Renal cortical epithelial cell (primary cell): Measurements from ENCODE around the gene ST3GAL3. TPM values are rescaled to one million over a fixed set of nuclear protein-coding genes. Genes with fewer than 3 reads are reported as not detected.
A peak's percentile ranks its signal among the peaks of the same experiment; 100 is the strongest.
"Not testable (repeated sequence)": the region's sequence is repeated elsewhere in the genome, so short reads cannot be mapped to it uniquely, and the experiment has no call there.

Source experiments
- DNase-seq: peaks from one replicate; pipeline ENCODE4 v3.0.0-alpha.2; 2011; ENCODE audit warnings: low read depth
- total RNA-seq: library from RNA; depleted of rRNA; stranded (reverse); fragments of >200 nt; gene quantifications from 2 replicates; pipeline ENCODE4 v1.2.3, GENCODE V29; 2014

ST3GAL3 gene
- total RNA-seq, 1 donor from 2014 or later, result 16.5 TPM

DNA sequence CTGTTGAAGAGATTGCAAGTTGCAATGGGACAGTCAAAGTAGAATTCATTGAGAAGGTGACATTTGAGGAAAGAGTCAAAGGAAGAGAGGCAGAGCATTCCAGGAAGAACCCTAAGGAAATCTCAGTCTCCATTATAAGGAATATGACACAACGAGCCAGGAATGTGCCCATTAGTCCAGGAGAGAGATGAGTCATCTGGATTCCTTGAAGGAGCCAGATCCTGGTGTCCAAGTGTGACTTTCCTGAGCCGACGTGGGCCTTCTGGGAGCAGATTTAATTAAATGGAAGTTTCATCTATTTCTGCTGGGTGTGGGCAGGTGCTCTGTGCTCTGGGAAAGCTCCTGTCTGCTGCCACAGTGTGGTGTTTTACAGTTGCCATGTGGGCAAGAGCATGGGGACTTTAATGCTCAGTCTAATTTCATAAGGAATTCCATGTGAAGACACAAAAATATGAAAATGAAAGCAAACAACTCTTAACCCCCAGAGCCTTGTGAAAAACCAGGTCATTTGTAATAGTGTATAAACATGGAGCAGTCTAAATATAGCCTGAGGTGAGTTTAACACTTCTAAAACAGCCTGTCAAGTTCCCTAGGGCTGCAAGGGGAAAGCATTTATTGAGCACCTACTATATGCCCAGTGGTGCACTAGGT is 114.8 kb downstream of the ST3GAL3 start:
- DNase-seq, result peak; percentile 97

GRCh38 chr1:43824795-43825194 is 117.5 kb downstream of the ST3GAL3 start:
- DNase-seq, result no peak

GRCh38 chr1:43828574-43828973 is 121.2 kb downstream of the ST3GAL3 start:
- no peak for DNase-seq

DNA sequence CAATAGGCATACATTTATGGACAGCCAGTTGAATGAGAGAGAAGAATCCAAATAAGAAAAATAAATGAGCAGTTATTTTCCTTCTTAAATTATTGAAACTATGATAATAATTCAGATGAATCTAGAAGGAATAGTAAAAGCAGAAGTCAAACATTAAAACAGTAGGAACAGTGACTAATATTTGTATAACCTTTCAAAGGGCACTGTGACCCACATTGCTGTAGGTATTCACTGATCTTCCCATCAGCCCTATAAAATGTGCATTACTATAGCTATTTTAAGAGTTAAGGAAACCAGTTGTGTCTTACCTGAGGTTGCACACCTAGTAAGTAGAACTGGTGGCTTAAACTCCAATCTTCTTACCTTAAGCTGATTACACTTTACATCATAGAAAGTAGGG is 123.5 kb downstream of the ST3GAL3 start:
- DNase-seq, result no peak

DNA sequence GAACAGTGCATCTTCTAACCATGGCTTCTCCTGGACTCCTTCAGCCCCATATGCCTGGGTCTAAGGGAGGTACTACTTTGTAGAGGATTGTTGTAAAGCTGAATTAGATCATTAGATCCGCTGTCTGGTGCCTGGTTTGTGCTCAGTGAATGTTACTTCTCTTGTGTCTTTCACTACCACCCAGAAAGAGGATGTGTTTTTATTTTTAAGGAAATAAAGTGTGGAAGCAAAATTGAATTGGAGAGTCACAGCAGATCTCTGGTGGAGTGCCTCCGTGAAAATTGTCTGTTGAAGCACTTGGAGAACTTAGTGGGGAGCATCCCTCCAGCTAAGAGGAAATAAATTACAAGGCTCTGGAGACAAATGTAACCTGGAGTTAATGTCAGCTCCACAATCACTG is 124.5 kb downstream of the ST3GAL3 start:
- DNase-seq, result no peak

DNA sequence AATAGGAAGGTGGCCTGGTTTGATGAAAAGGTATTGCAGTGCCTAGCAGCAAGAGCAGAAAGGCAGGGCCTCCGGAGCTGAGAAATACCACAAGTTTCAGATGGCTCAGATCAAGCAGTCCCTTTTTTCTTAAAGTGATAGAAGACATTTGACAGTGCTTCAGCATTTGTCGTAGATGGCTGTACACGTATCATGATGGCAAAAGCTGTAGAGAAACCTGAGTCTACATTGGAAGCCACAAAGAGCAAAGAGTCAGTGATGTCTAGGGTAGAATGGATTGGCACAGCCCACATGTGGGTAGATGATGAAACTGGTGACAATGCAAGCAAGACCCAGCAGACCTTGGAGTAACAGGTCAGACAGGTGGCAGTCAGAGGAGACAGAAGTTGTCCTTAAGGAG is 124.9 kb downstream of the ST3GAL3 start:
- no peak for DNase-seq

DNA sequence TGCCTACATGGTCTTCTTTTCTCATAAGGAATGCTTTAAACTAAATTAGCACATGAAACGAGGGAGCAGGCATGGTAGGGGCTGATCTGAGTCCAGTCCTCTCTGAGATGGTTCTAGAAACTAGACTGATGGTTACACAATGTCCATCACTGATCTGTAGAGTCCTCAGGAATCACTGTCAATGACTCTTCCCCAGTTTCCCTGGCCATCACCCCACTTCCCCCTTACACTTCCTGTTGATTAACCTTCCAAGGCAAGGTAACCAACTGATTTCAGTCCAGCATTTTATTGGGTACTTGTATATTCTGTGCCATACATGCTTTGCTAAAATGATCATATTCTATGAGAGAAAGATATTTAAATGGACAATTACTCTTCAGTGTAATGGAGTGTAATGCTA is 125.7 kb downstream of the ST3GAL3 start:
- DNase-seq, result no peak

- not testable (repeated sequence) for DNase-seq
These were observed 126.6 kb downstream of the ST3GAL3 start for GRCh38 chr1:43833902-43834279.

GRCh38 chr1:43834280-43835081 is 127.1 kb downstream of the ST3GAL3 start:
- DNase-seq, result peak; percentile 54

- DNase-seq, result peak; percentile 90
These were observed 128.0 kb downstream of the ST3GAL3 start for GRCh38 chr1:43835082-43836021.

DNA sequence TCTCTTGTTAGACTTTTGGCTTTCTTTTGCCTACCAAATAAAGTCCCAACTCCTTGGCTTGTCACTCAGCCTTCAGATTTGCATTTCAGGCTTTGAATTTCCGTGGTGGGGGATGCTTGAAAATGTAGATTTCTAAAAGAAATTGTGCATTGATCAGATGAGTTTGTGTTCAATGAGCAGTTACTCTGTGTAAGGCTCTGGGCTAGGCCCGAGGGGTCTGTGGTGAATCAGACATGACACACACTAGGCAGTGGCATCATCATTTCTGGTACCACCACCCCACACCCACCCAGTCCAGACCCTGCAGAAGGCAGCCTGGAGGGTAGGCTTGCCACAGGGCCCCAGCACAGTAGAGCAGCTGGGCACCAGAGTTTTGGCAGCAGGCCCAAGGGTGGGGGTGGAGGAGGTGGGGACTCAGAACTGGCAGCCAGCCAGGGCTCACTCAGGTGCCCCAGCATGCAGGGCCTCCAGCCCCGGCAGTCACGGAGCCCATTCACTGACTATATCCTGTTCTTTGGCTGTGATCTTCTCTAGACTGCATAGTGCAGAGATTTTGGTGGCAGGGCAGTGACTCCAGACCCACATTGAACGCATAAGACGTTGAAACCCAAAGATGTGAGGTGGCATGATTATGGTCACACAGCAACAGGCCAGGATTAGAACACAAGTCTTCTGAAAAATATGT is 129.1 kb downstream of the ST3GAL3 start:
- peak; percentile 81 for DNase-seq

DNA sequence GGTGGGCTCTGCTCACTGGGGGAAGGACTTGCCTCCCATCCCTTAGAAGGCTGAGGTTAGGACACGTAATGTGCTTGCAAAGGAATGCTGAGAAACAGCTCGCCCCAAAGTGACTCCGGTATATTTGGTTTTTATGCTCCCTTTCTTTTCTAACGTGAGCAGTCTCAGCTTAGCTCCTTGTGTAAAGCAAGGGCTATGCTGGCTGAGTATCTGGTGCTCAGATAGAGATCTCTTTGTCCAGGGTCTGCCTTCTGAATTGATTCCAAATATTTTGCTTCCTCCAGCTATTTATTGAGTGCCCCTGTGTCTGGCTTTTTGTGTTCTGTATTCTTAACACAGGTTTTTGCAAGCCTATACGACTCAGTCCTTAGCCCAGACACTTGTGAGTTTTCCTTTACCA is 131.7 kb downstream of the ST3GAL3 start:
- no peak for DNase-seq

DNA sequence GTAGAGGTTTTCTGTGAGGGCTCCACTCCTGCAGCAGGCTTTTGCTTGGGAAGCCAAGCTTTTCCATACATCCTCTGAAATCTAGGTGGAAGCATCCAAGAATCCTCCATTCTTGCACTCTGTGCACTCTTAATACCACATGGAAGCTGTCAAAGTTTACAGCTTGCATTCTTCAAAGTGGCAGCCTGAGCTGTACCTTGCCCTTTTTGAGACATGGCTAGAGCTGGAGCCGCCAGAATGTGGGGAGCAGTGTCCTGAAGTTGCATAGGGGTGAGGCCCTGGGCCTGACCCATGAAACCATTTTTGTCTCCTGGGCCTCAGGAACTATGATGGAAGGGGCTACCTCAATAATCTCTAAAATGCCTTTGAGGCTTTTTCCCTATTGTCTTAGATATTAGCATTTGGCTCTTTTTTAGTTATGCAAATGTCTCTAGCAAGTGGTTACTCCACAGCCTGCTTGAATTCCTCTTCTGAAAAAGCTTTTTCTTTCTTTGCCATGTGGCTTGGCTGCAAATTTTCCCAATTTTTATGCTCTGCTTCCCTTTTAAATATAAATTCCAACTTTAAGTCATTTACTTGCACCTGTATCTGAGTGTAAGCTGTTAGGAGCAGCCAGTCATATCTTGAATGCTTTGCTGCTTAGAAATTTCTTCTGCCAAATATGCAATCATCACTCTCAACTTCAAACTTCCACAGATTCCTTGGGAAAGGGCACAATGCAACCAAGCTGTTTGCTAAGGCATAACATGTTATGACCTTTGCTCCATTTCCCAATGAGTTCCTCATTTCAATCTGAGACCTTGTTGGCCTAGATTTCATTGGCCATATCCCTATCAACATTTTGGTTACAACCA is 134.2 kb downstream of the ST3GAL3 start:
- no peak for DNase-seq

DNA sequence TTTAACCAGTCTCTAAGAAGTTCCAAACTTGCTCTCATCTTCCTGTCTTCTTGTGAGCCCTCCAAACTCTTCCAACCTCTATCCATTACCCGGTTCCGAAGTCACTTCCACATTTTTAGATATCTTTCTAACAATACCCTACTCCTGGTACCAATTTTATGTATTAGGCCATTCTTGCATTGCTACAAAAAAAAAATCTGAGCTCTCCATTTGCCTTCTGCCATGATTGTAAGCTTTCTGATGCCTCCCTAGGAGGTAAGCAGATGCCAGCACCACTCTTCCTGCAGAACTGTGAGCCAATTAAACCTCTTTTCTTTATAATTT is 134.8 kb downstream of the ST3GAL3 start:
- DNase-seq, result no peak

DNA sequence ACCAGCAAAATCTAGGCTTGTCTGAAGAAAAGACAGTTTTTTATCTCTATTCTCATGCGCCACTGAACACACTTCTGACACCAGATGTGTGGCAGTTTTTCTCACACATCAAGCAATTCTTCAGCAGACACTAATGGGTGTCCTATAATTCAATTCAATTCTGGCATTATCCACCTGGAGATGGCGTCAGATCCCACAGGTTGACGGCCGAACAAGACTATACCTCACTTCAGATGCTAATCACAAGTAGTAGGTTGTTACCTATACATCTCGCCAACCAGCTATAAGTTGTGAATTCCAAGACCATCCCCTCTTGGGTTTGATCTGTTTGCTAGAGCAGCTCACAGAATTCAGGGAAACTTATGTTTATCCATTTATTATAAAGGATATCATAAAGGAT is 136.3 kb downstream of the ST3GAL3 start:
- no peak for DNase-seq

GRCh38 chr1:43844114-43844513 is 136.8 kb downstream of the ST3GAL3 start:
- peak; percentile 77 for DNase-seq

- no peak for DNase-seq
These were observed 140.0 kb downstream of the ST3GAL3 start for GRCh38 chr1:43847290-43847689.

- no peak for DNase-seq
These were observed 140.5 kb downstream of the ST3GAL3 start for GRCh38 chr1:43847882-43848281.

GRCh38 chr1:43849670-43850069 is 142.3 kb downstream of the ST3GAL3 start:
- DNase-seq, result no peak

DNA sequence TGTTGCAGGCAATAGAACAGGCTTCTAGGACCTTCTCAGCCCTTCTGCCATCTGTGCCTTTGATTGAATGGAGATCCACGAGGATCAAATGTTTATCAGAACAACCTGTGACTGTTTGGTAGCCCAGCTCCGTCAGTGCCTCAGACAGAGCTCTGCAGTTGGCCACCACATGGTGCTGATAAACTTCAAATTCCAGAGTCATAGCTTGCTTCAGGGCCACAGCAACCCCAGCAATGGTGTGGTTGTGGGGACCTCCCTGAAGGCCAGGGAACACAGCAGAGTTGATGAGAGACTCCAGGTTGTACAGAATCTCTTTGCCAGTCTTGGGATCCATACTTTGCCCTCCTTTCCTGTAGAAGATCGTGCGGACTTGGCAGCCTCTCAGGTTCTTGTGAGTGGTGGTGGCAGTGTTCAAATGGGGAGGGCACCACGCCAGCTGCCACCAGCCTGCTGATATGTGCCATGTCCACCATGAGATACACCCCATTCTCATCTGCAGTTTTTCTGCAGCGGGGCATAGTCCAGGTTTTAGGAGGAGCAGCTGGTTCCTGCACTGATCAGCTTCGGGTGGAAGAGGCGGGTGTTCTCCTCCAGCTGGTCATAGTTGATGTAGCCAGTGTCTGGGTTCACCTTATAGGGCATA is 143.4 kb downstream of the ST3GAL3 start:
- DNase-seq, result no peak
